ENCODE measurements around the gene TAF5L. TPM values are rescaled to one million over a fixed set of nuclear protein-coding genes. Genes with fewer than 3 reads are reported as not detected.

TAF5L gene
- polyA plus RNA-seq, result 1 to 10 TPM; 4.8 to 9.4 TPM

GRCh38 chr1:229625915-229626831 is at the start of gene TAF5L, which contains the start of gene URB2:
TAF5L (minus strand) TSS chr1:229626122; CDS start chr1:229614482, 11,640 bp downstream.
URB2 (plus strand) TSS chr1:229626247; CDS start chr1:229627634, 1,387 bp downstream.
- WGBS, 2 donors, result 0 to 1% methylated on average over 73 to 97 of the region's 97 CpGs
- peak within 1 kb of the TSS; percentile 93 to 94 for H3K27ac ChIP-seq (ENCODE audit: low read depth in 2 of 2, low read length in 1 of 2)
- no peaks in the 10 kb centered on the region for H3K27me3 ChIP-seq (ENCODE audit: control insufficient read depth in 1 of 2, insufficient read depth in 2 of 2, low read length in 2 of 2)

GRCh38 chr1:229675396-229675795 is 49.5 kb upstream of the TAF5L start:
- no peak overlapping the region for H3K27ac ChIP-seq (ENCODE audit: low read depth in 2 of 2, low read length in 1 of 2)
- no peak overlapping the region for H3K4me3 ChIP-seq (ENCODE audit: low read depth in 1 of 2, low read length in 2 of 2)
- H3K4me1 ChIP-seq (ENCODE audit: control insufficient read depth in 2 of 2, insufficient read depth in 2 of 2, low read length in 1 of 2), result no peaks in the 10 kb centered on the region
- H3K27me3 ChIP-seq (ENCODE audit: control insufficient read depth in 1 of 2, insufficient read depth in 2 of 2, low read length in 2 of 2), result no peaks in the 10 kb centered on the region
- no peaks in the 10 kb centered on the region for H3K36me3 ChIP-seq (ENCODE audit: control insufficient read depth in 2 of 2, insufficient read depth in 2 of 2, low read length in 1 of 2)
- H3K9me3 ChIP-seq (ENCODE audit: control insufficient read depth in 2 of 2, insufficient read depth in 1 of 2, low read depth in 1 of 2, low read length in 1 of 2), result no peaks in the 10 kb centered on the region

More at GRCh38 chr1:229625915-229626831, at the start of gene TAF5L, which contains the start of gene URB2:
- peaks cover 0 to 2% of the 10 kb centered on the region in 2 donors for H3K9me3 ChIP-seq (ENCODE audit: control insufficient read depth in 2 of 2, insufficient read depth in 1 of 2, low read depth in 1 of 2, low read length in 1 of 2)
- H3K4me1 ChIP-seq (ENCODE audit: control insufficient read depth in 2 of 2, insufficient read depth in 2 of 2, low read length in 1 of 2), result peaks cover 0 to 3% of the 10 kb centered on the region in 2 donors
- H3K4me3 ChIP-seq (ENCODE audit: low read depth in 1 of 2, low read length in 2 of 2), result peak within 1 kb of the TSS; percentile 89 to 98
- H3K36me3 ChIP-seq (ENCODE audit: control insufficient read depth in 2 of 2, insufficient read depth in 2 of 2, low read length in 1 of 2), result no peaks in the 10 kb centered on the region

- no peak overlapping the region for H3K4me3 ChIP-seq (ENCODE audit: low read depth in 1 of 2, low read length in 2 of 2)
- no peaks in the 10 kb centered on the region for H3K36me3 ChIP-seq (ENCODE audit: control insufficient read depth in 2 of 2, insufficient read depth in 2 of 2, low read length in 1 of 2)
- no peaks in the 10 kb centered on the region for H3K9me3 ChIP-seq (ENCODE audit: control insufficient read depth in 2 of 2, insufficient read depth in 1 of 2, low read depth in 1 of 2, low read length in 1 of 2)
- H3K27me3 ChIP-seq (ENCODE audit: control insufficient read depth in 1 of 2, insufficient read depth in 2 of 2, low read length in 2 of 2), result no peaks in the 10 kb centered on the region
- 54 to 67% methylated on average over 5 of the region's 5 CpGs for WGBS, 2 donors
- no peak overlapping the region for H3K27ac ChIP-seq (ENCODE audit: low read depth in 2 of 2, low read length in 1 of 2)
- H3K4me1 ChIP-seq (ENCODE audit: control insufficient read depth in 2 of 2, insufficient read depth in 2 of 2, low read length in 1 of 2), result no peaks in the 10 kb centered on the region
Measured at GRCh38 chr1:229674042-229674441, 48.1 kb upstream of the TAF5L start.

GRCh38 chr1:229672246-229672645 is 46.3 kb upstream of the TAF5L start:
- Histone ChIP-seq H3K9me3 (ENCODE audit: control insufficient read depth in 2 of 2, insufficient read depth in 1 of 2, low read depth in 1 of 2, low read length in 1 of 2) (no peaks in the 10 kb centered on the region), H3K27me3 (ENCODE audit: control insufficient read depth in 1 of 2, insufficient read depth in 2 of 2, low read length in 2 of 2) (no peaks in the 10 kb centered on the region), H3K4me3 (ENCODE audit: low read depth in 1 of 2, low read length in 2 of 2) (no peak overlapping the region), H3K36me3 (ENCODE audit: control insufficient read depth in 2 of 2, insufficient read depth in 2 of 2, low read length in 1 of 2) (no peaks in the 10 kb centered on the region), H3K27ac (ENCODE audit: low read depth in 2 of 2, low read length in 1 of 2) (no peak overlapping the region), H3K4me1 (ENCODE audit: control insufficient read depth in 2 of 2, insufficient read depth in 2 of 2, low read length in 1 of 2) (no peaks in the 10 kb centered on the region)
- WGBS, 2 donors, result 46 to 61% methylated on average over 2 of the region's 2 CpGs

GRCh38 chr1:229671310-229671709 is 45.4 kb upstream of the TAF5L start:
- H3K4me3 ChIP-seq (ENCODE audit: low read depth in 1 of 2, low read length in 2 of 2), result no peak overlapping the region
- H3K27ac ChIP-seq (ENCODE audit: low read depth in 2 of 2, low read length in 1 of 2), result no peak overlapping the region
- WGBS, 2 donors, result 78% methylated on average over 5 of the region's 5 CpGs
- no peaks in the 10 kb centered on the region for H3K9me3 ChIP-seq (ENCODE audit: control insufficient read depth in 2 of 2, insufficient read depth in 1 of 2, low read depth in 1 of 2, low read length in 1 of 2)
- no peaks in the 10 kb centered on the region for H3K36me3 ChIP-seq (ENCODE audit: control insufficient read depth in 2 of 2, insufficient read depth in 2 of 2, low read length in 1 of 2)
- no peaks in the 10 kb centered on the region for H3K4me1 ChIP-seq (ENCODE audit: control insufficient read depth in 2 of 2, insufficient read depth in 2 of 2, low read length in 1 of 2)
- H3K27me3 ChIP-seq (ENCODE audit: control insufficient read depth in 1 of 2, insufficient read depth in 2 of 2, low read length in 2 of 2), result no peaks in the 10 kb centered on the region

GRCh38 chr1:229669333-229669732 is 43.4 kb upstream of the TAF5L start:
- peaks cover 0 to under 1% of the 10 kb centered on the region in 2 donors for H3K4me1 ChIP-seq (ENCODE audit: control insufficient read depth in 2 of 2, insufficient read depth in 2 of 2, low read length in 1 of 2)
- H3K4me3 ChIP-seq (ENCODE audit: low read depth in 1 of 2, low read length in 2 of 2), result no peak overlapping the region
- H3K27ac ChIP-seq (ENCODE audit: low read depth in 2 of 2, low read length in 1 of 2), result no peak overlapping the region
- H3K36me3 ChIP-seq (ENCODE audit: control insufficient read depth in 2 of 2, insufficient read depth in 2 of 2, low read length in 1 of 2), result no peaks in the 10 kb centered on the region
- H3K9me3 ChIP-seq (ENCODE audit: control insufficient read depth in 2 of 2, insufficient read depth in 1 of 2, low read depth in 1 of 2, low read length in 1 of 2), result no peaks in the 10 kb centered on the region
- 82 to 83% methylated on average over 4 of the region's 4 CpGs for WGBS, 2 donors
- H3K27me3 ChIP-seq (ENCODE audit: control insufficient read depth in 1 of 2, insufficient read depth in 2 of 2, low read length in 2 of 2), result no peaks in the 10 kb centered on the region

GRCh38 chr1:229666585-229666984 is 40.7 kb upstream of the TAF5L start:
- Histone ChIP-seq H3K27me3 (ENCODE audit: control insufficient read depth in 1 of 2, insufficient read depth in 2 of 2, low read length in 2 of 2) (no peaks in the 10 kb centered on the region), H3K27ac (ENCODE audit: low read depth in 2 of 2, low read length in 1 of 2) (no peak overlapping the region), H3K9me3 (ENCODE audit: control insufficient read depth in 2 of 2, insufficient read depth in 1 of 2, low read depth in 1 of 2, low read length in 1 of 2) (no peaks in the 10 kb centered on the region), H3K36me3 (ENCODE audit: control insufficient read depth in 2 of 2, insufficient read depth in 2 of 2, low read length in 1 of 2) (no peaks in the 10 kb centered on the region), H3K4me1 (ENCODE audit: control insufficient read depth in 2 of 2, insufficient read depth in 2 of 2, low read length in 1 of 2) (peaks cover 0 to 7% of the 10 kb centered on the region in 2 donors), H3K4me3 (ENCODE audit: low read depth in 1 of 2, low read length in 2 of 2) (no peak overlapping the region)
- WGBS, 2 donors, result 85% methylated on average over 4 of the region's 4 CpGs

- H3K36me3 ChIP-seq (ENCODE audit: control insufficient read depth in 2 of 2, insufficient read depth in 2 of 2, low read length in 1 of 2), result no peaks in the 10 kb centered on the region
- no peak overlapping the region for H3K27ac ChIP-seq (ENCODE audit: low read depth in 2 of 2, low read length in 1 of 2)
- no peaks in the 10 kb centered on the region for H3K9me3 ChIP-seq (ENCODE audit: control insufficient read depth in 2 of 2, insufficient read depth in 1 of 2, low read depth in 1 of 2, low read length in 1 of 2)
- WGBS, 2 donors, result 83 to 84% methylated on average over 7 of the region's 7 CpGs
- no peak overlapping the region for H3K4me3 ChIP-seq (ENCODE audit: low read depth in 1 of 2, low read length in 2 of 2)
- H3K27me3 ChIP-seq (ENCODE audit: control insufficient read depth in 1 of 2, insufficient read depth in 2 of 2, low read length in 2 of 2), result no peaks in the 10 kb centered on the region
- peaks cover 0 to 7% of the 10 kb centered on the region in 2 donors for H3K4me1 ChIP-seq (ENCODE audit: control insufficient read depth in 2 of 2, insufficient read depth in 2 of 2, low read length in 1 of 2)
Measured at GRCh38 chr1:229665912-229666558, 40.1 kb upstream of the TAF5L start.

- peaks cover 0 to 7% of the 10 kb centered on the region in 2 donors for H3K4me1 ChIP-seq (ENCODE audit: control insufficient read depth in 2 of 2, insufficient read depth in 2 of 2, low read length in 1 of 2)
- no peak overlapping the region for H3K27ac ChIP-seq (ENCODE audit: low read depth in 2 of 2, low read length in 1 of 2)
- H3K9me3 ChIP-seq (ENCODE audit: control insufficient read depth in 2 of 2, insufficient read depth in 1 of 2, low read depth in 1 of 2, low read length in 1 of 2), result no peaks in the 10 kb centered on the region
- H3K4me3 ChIP-seq (ENCODE audit: low read depth in 1 of 2, low read length in 2 of 2), result no peak overlapping the region
- no peaks in the 10 kb centered on the region for H3K27me3 ChIP-seq (ENCODE audit: control insufficient read depth in 1 of 2, insufficient read depth in 2 of 2, low read length in 2 of 2)
- peaks cover 0 to 2% of the 10 kb centered on the region in 2 donors for H3K36me3 ChIP-seq (ENCODE audit: control insufficient read depth in 2 of 2, insufficient read depth in 2 of 2, low read length in 1 of 2)
- WGBS, 2 donors, result 24 to 40% methylated on average over 9 of the region's 9 CpGs
Measured at GRCh38 chr1:229664133-229664689, 38.3 kb upstream of the TAF5L start.

Data from esophagus (tissue), 2 donors.